Adrenal gland (tissue), 5 donors: ENCODE data around the gene GFRA1.

Experiments used
- CTCF ChIP-seq, 6 experiments: fragments of 450-650 bp in 4 of 6; fragments of 200-600 bp in 2 of 6; sonication (generic) in 1 of 6; IDR thresholded peaks; 1 replicate in 5 of 6; 2 replicates in 1 of 6; pipeline versions ENCODE4 v1.5.1 to v1.8.0; 2016 to 2021; ENCODE audit warnings: antibody characterized with exemption in 6 of 6, mild to moderate bottlenecking in 2 of 6, moderate library complexity in 1 of 6
- POLR2A ChIP-seq, 2 donors: fragments of 450-650 bp; IDR thresholded peaks; one replicate each; pipeline ENCODE4 v1.6.1; 2017; ENCODE audit warnings: antibody characterized with exemption in 2 of 2, mild to moderate bottlenecking in 2 of 2, moderate library complexity in 1 of 2
- donor health status: DM: no; HTN: no; CAD: no.

GRCh38 chr10:116122664-116123063 lies 150.3 kb downstream of the GFRA1 start:
- TF ChIP-seq CTCF (IDR thresholded peaks at IDR 0.05) (no peak), POLR2A (IDR thresholded peaks at IDR 0.05) (no peak)
